ENCODE measurements around the gene NPHP4.

DNA sequence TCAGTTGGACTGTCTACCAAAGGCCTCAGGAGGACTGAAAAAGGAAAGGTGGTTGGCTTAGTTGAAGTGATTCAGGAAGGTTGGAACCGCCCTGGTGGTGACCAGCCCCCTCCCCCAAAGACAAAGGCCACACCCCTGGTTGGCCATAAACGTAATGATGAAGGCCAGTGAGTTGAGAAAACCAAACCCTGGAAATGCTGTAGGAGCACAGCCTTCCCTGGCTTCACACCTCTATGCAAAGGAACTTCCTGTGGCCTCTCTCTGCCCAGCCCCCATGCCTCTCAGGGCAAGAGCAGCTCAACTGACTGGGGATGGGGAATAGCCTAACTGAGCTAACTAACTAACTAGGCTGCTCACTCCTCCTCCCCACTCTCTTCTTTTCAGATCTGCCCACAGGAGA, 90.4 kb downstream of the NPHP4 start:
- TF ChIP-seq, protein P1, sequence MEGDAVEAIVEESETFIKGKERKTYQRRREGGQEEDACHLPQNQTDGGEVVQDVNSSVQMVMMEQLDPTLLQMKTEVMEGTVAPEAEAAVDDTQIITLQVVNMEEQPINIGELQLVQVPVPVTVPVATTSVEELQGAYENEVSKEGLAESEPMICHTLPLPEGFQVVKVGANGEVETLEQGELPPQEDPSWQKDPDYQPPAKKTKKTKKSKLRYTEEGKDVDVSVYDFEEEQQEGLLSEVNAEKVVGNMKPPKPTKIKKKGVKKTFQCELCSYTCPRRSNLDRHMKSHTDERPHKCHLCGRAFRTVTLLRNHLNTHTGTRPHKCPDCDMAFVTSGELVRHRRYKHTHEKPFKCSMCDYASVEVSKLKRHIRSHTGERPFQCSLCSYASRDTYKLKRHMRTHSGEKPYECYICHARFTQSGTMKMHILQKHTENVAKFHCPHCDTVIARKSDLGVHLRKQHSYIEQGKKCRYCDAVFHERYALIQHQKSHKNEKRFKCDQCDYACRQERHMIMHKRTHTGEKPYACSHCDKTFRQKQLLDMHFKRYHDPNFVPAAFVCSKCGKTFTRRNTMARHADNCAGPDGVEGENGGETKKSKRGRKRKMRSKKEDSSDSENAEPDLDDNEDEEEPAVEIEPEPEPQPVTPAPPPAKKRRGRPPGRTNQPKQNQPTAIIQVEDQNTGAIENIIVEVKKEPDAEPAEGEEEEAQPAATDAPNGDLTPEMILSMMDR (IDR thresholded peaks at IDR 0.05; ENCODE audit: extremely low read depth in 1 of 2, insufficient read depth in 1 of 2, low read depth in 1 of 2, low read length in 2 of 2) = no peak
- TF ChIP-seq POLR2AphosphoS5 (IDR thresholded peaks at IDR 0.05; ENCODE audit: insufficient read depth, low read depth, low read length) = no peak
- no peak for TF ChIP-seq EZH2 (IDR thresholded peaks at IDR 0.05; ENCODE audit: borderline replicate concordance, low read depth, low read length, severe bottlenecking)
- no peak for TF ChIP-seq MYC (IDR thresholded peaks at IDR 0.05; ENCODE audit: low read depth, low read length)
- TF ChIP-seq FOS (IDR thresholded peaks at IDR 0.05; ENCODE audit: borderline replicate concordance, insufficient read depth, low read length) = no peak
- TF ChIP-seq JUN (IDR thresholded peaks at IDR 0.05; ENCODE audit: borderline replicate concordance, insufficient read depth, insufficient read length, low read depth) = no peak
- TF ChIP-seq, protein P2, sequence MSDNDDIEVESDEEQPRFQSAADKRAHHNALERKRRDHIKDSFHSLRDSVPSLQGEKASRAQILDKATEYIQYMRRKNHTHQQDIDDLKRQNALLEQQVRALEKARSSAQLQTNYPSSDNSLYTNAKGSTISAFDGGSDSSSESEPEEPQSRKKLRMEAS (IDR thresholded peaks at IDR 0.05; ENCODE audit: insufficient read depth, insufficient read length) = no peak
- TF ChIP-seq POLR2A (IDR thresholded peaks at IDR 0.05; ENCODE audit: low read depth, low read length) = no peak

Data from endothelial cell of umbilical vein (primary cell).